PC-9 (cell line): ENCODE measurements around the gene ALKAL2. TPM values are rescaled to one million over a fixed set of nuclear protein-coding genes. Genes with fewer than 3 reads are reported as not detected.

Experiments
- BruUV-seq: library from RNA; stranded (reverse); fragments of 400-500 nt; replicated peaks from 2 replicates; lab custom pipeline; 2021; lab: Mats Ljungman, UMichigan
- CTCF ChIA-PET: fragments of 300-600 bp; sonication (Branson Sonifier 250); formaldehyde crosslinking; loops from one replicate; lab custom pipeline; 2022; ENCODE audit warnings: antibody characterized with exemption; lab: Charles Lee
- POLR2A ChIA-PET: fragments of 300-600 bp; sonication (Branson Sonifier 250); formaldehyde crosslinking; loops from one replicate; lab custom pipeline; 2022; ENCODE audit warnings: antibody characterized with exemption; ENCODE audit not compliant: unreplicated experiment; lab: Charles Lee
- DNase-seq, 2 experiments: peaks; one replicate each; pipeline versions ENCODE4 v3.0.0 to v3.0.0-alpha.2; 2015 to 2022; ENCODE audit warnings: mixed read lengths in 1 of 2
- H2AFZ ChIP-seq: fragments of 200-600 bp; sonication (generic); 2 replicates; pipeline ENCODE4 v1.8.1; 2017; ENCODE audit warnings: antibody characterized with exemption
- H3F3A ChIP-seq: fragments of 200-600 bp; sonication (generic); 2 replicates; pipeline ENCODE4 v1.8.1; 2017; ENCODE audit warnings: antibody characterized with exemption, mild to moderate bottlenecking, low read depth; ENCODE audit not compliant: insufficient read depth
- H3K27ac ChIP-seq: fragments of 200-600 bp; sonication (generic); 2 replicates; pipeline ENCODE4 v1.6.1; 2016; ENCODE audit warnings: mixed run types
- H3K27me3 ChIP-seq: fragments of 200-600 bp; sonication (generic); 2 replicates; pipeline ENCODE4 v1.6.1; 2016; ENCODE audit warnings: low read depth, mixed run types; ENCODE audit not compliant: insufficient read depth
- H3K36me3 ChIP-seq: fragments of 200-600 bp; sonication (generic); 2 replicates; pipeline ENCODE4 v1.6.1; 2016; ENCODE audit warnings: low read depth, mixed run types
- H3K4me1 ChIP-seq: fragments of 200-600 bp; sonication (generic); replicated peaks from 2 replicates; pipeline ENCODE4 v1.6.1; 2016; ENCODE audit warnings: mixed run types; ENCODE audit not compliant: insufficient read depth
- H3K4me2 ChIP-seq: fragments of 200-600 bp; sonication (generic); 2 replicates; pipeline ENCODE4 v1.6.1; 2017; ENCODE audit warnings: mixed run types
- H3K4me3 ChIP-seq: fragments of 200-600 bp; sonication (generic); 2 replicates; pipeline ENCODE4 v1.6.1; 2016; ENCODE audit warnings: mixed run types
- H3K79me2 ChIP-seq: fragments of 200-600 bp; sonication (generic); 2 replicates; pipeline ENCODE4 v1.6.1; 2017; ENCODE audit warnings: low read depth, mixed run types
- H3K9me2 ChIP-seq: fragments of 200-600 bp; sonication (generic); 2 replicates; pipeline ENCODE4 v1.8.1; 2017; ENCODE audit warnings: mild to moderate bottlenecking; ENCODE audit not compliant: insufficient read depth
- H3K9me3 ChIP-seq: fragments of 200-600 bp; sonication (generic); 2 replicates; pipeline ENCODE4 v1.8.1; 2016; ENCODE audit warnings: low read depth; ENCODE audit not compliant: insufficient read depth
- H4K20me1 ChIP-seq: fragments of 200-600 bp; sonication (generic); 2 replicates; pipeline ENCODE4 v1.8.1; 2017; ENCODE audit not compliant: insufficient read depth
- CTCF ChIP-seq: fragments of 200-600 bp; sonication (generic); conservative IDR thresholded peaks from 2 replicates; pipeline ENCODE4 v1.6.1; 2017; ENCODE audit warnings: mixed run types, antibody characterized with exemption, mild to moderate bottlenecking, moderate library complexity
- EZH2 ChIP-seq: fragments of 200-600 bp; sonication (generic); IDR thresholded peaks from 2 replicates; pipeline ENCODE4 v1.8.0; 2017; ENCODE audit warnings: antibody characterized with exemption, low read depth
- intact Hi-C: fragments of 100-400 bp; cut with micrococcal nuclease; formaldehyde crosslinking; loops from one replicate; pipeline ENCODE4 v1.10.0; 2022; ENCODE audit not compliant: unreplicated experiment
- total RNA-seq: library from RNA; stranded (reverse); gene quantifications from 2 replicates; pipeline ENCODE4 v1.2.3, GENCODE V29; 2021

Gene ALKAL2
- total RNA-seq, 1 experiment from 2014 or later, result not detected

DNA sequence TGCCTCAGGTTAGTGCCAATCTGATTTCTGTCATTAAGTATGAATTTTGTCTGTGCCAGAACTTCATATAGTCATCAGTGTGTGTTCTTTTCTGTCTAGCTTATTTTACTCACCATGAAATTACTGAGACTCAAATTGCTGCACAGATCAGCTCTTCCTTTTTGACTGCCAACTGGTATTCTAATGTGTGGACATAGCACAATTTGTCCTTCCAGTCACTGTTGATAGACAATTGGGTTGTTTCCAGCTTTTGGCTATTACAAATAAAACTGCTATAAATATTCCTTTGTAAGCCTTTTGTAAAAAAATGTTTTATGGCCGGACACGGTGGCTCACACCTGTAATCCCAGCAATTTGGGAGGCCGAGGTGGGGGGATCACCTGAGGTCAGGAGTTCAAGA is 31.8 kb downstream of the ALKAL2 start:
- peaks cover 29% of the 10 kb centered on the region for H3K9me3 ChIP-seq

DNA sequence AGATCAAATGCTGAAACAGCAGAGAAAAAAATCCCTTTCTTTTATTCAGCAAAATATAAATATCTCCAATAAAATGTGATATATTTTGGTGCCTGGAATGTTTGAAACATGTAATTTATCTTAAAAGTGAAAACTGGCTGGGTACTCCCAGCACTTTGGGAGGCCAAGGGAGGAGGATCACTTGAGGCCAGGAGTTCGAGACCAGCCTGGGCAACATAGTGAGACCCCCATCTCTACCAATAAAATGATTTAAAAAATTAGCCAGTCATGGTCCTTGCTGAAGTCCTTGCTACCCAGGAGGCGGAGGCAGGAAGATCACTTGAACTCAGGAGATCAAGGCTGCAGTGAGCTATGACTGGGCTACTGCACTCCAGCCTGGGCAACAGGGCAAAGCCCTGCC is 32.7 kb downstream of the ALKAL2 start:
- Histone ChIP-seq H2AFZ (no peak overlapping the region), H3K4me3 (no peak overlapping the region), H3K9me2 (no peaks in the 10 kb centered on the region), H3F3A (no peaks in the 10 kb centered on the region; the same call in 1 of the 2 replicates), H3K27me3 (no peaks in the 10 kb centered on the region), H3K36me3 (peaks cover 31% of the 10 kb centered on the region), H3K4me2 (no peak overlapping the region), H3K27ac (no peak overlapping the region), H3K4me1 (no peaks in the 10 kb centered on the region), H4K20me1 (peaks cover 5% of the 10 kb centered on the region; the same call in 1 of the 2 replicates), H3K9me3 (peaks cover 22% of the 10 kb centered on the region), H3K79me2 (peaks cover 6% of the 10 kb centered on the region; the same call in 1 of the 2 replicates)
- ChIA-PET CTCF (no interaction called here), POLR2A (no interaction called here)
- no TSS peak for BruUV-seq
- DNase-seq, result no peak
- intact Hi-C loops, result no loop called here
- TF ChIP-seq CTCF (no peak), EZH2 (no peak)

More for the DNA sequence above, 31.8 kb downstream of the ALKAL2 start:
- Histone ChIP-seq H3K79me2 (peaks cover 15% of the 10 kb centered on the region; the same call in 1 of the 2 replicates), H3K27me3 (no peaks in the 10 kb centered on the region), H3K4me3 (no peak overlapping the region), H3K4me2 (no peak overlapping the region), H2AFZ (no peak overlapping the region), H3K36me3 (peaks cover 37% of the 10 kb centered on the region), H3K4me1 (no peaks in the 10 kb centered on the region), H3K9me2 (no peaks in the 10 kb centered on the region), H4K20me1 (peaks cover 5% of the 10 kb centered on the region; the same call in 1 of the 2 replicates), H3K27ac (no peak overlapping the region), H3F3A (no peaks in the 10 kb centered on the region)
- ChIA-PET CTCF (no interaction called here), POLR2A (no interaction called here)
- TF ChIP-seq CTCF, result no peak
- no peak for TF ChIP-seq EZH2
- BruUV-seq, result no TSS peak
- intact Hi-C loops, result no loop called here
- DNase-seq, result no peak

DNA sequence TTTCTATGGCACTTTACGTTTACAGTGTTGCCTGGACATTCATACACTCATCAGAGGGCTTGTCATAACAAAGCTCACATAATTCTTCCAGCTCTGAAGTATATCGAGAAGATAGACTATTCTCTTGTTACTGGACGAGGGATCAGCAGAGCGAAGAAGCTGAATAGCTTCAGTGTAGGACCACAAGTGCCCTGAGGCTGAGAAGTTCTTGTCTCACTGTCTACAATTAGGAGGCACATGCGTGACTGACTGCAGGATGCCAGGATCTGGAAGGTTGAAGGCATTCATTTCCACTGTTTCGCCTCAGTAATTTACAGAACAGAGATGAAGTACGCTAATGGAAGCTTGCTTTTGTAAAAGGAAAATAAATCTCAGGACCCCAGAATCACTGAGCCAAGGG is 33.6 kb downstream of the ALKAL2 start:
- Histone ChIP-seq H3K36me3 (peaks cover 25% of the 10 kb centered on the region), H3F3A (no peaks in the 10 kb centered on the region; the same call in 1 of the 2 replicates), H3K4me2 (no peak overlapping the region), H3K4me3 (no peak overlapping the region), H3K79me2 (no peaks in the 10 kb centered on the region), H3K27me3 (no peaks in the 10 kb centered on the region), H3K9me2 (no peaks in the 10 kb centered on the region), H4K20me1 (peaks cover 5% of the 10 kb centered on the region; the same call in 1 of the 2 replicates), H3K9me3 (peaks cover 18% of the 10 kb centered on the region), H3K4me1 (no peaks in the 10 kb centered on the region), H3K27ac (no peak overlapping the region), H2AFZ (no peak overlapping the region)
- no peak for DNase-seq
- ChIA-PET POLR2A (no interaction called here), CTCF (no interaction called here)
- no peak for TF ChIP-seq CTCF
- TF ChIP-seq EZH2, result no peak
- intact Hi-C loops, result no loop called here
- BruUV-seq, result no TSS peak
